Fibroblast of the aortic adventitia (primary cell): ENCODE results near the gene ANK2. TPM values are rescaled to one million over a fixed set of nuclear protein-coding genes. Genes with fewer than 3 reads are reported as not detected.

Experiments
- DNase-seq: peaks from one replicate; pipeline ENCODE4 v3.0.0-alpha.2; 2010; ENCODE audit warnings: low read depth
- H3K4me3 ChIP-seq: 2 replicates; pipeline ENCODE4 v1.5.1; 2011; ENCODE audit warnings: low read depth, mild to moderate bottlenecking, control low read depth, low read length, moderate library complexity
- CTCF ChIP-seq: IDR thresholded peaks from 2 replicates; pipeline ENCODE4 v1.5.1; 2011; ENCODE audit warnings: mild to moderate bottlenecking, low read length, control low read depth, inconsistent platforms; ENCODE audit not compliant: insufficient read depth
- small RNA-seq: library from RNA; depleted of rRNA; stranded (forward); fragments of <200 nt; gene quantifications from one replicate; pipeline ENCODE3, GENCODE V24; 2012
- total RNA-seq: library from RNA; depleted of rRNA; stranded (reverse); fragments of >200 nt; gene quantifications from 2 replicates; pipeline ENCODE4 v1.2.3, GENCODE V29; 2012; ENCODE audit warnings: low replicate concordance

Gene ANK2
- total RNA-seq, 1 donor, result 200 TPM

- peak overlapping the region; percentile 40 for H3K4me3 ChIP-seq
- DNase-seq, result peak; percentile 59
Measured at GRCh38 chr4:113433116-113433515, 383.7 kb downstream of the ANK2 start.

More at GRCh38 chr4:113433116-113433515, 383.7 kb downstream of the ANK2 start:
- no peak for TF ChIP-seq CTCF

Small RNA genes within 50 kb of the gene (small RNA-seq; reads per million reads assigned to genes)
- gene MIR8082, result not detected
- not detected for gene RN7SL184P
- 1.0 reads per million, percentile 34 among the genes with 10 or more reads in this experiment for gene RNU1-138P
